Liver (tissue), 9 donors: ENCODE results near the gene RPS6KA3. TPM values are rescaled to one million over a fixed set of nuclear protein-coding genes. Genes with fewer than 3 reads are reported as not detected.

ENCODE experiments used
- DNase-seq: peaks from one replicate; pipeline ENCODE4 v3.0.0-alpha.2; 2017; ENCODE audit warnings: low spot score
- H3K27ac ChIP-seq, 2 donors: one replicate each; pipeline ENCODE4 v1.7.0; 2013; ENCODE audit warnings: inconsistent platforms in 2 of 2, low read length in 2 of 2, control low read depth in 1 of 2, low read depth in 1 of 2, mild to moderate bottlenecking in 1 of 2
- H3K27me3 ChIP-seq, 4 donors: one replicate each; pipeline versions ENCODE4 v1.6.1 to v1.7.0; 2013; ENCODE audit warnings: low read length in 3 of 4, inconsistent platforms in 1 of 4, mild to moderate bottlenecking in 1 of 4, moderate library complexity in 1 of 4; ENCODE audit not compliant: control insufficient read depth in 4 of 4, insufficient read depth in 4 of 4
- H3K36me3 ChIP-seq, 4 donors: one replicate each; pipeline versions ENCODE4 v1.6.1 to v1.7.0; 2013; ENCODE audit warnings: low read length in 3 of 4, mild to moderate bottlenecking in 3 of 4, low read depth in 1 of 4, moderate library complexity in 1 of 4; ENCODE audit not compliant: control insufficient read depth in 4 of 4, insufficient read depth in 3 of 4
- H3K4me1 ChIP-seq, 4 donors: one replicate each; pipeline versions ENCODE4 v1.6.1 to v1.7.0; 2013; ENCODE audit warnings: low read length in 3 of 4, mild to moderate bottlenecking in 3 of 4, moderate library complexity in 1 of 4; ENCODE audit not compliant: control insufficient read depth in 4 of 4, insufficient read depth in 4 of 4
- H3K4me3 ChIP-seq, 3 donors: one replicate each; pipeline versions ENCODE4 v1.6.1 to v1.7.0; 2013; ENCODE audit warnings: low read length in 3 of 3, control low read depth in 1 of 3, low read depth in 1 of 3, mild to moderate bottlenecking in 1 of 3
- H3K9ac ChIP-seq, 2 donors: one replicate each; pipeline ENCODE4 v1.7.0; 2013; ENCODE audit warnings: low read length in 2 of 2, mild to moderate bottlenecking in 2 of 2, moderate library complexity in 2 of 2, control low read depth in 1 of 2, low read depth in 1 of 2
- H3K9me3 ChIP-seq, 4 donors: one replicate each; pipeline versions ENCODE4 v1.6.1 to v1.7.0; 2013; ENCODE audit warnings: low read length in 3 of 4; ENCODE audit not compliant: control insufficient read depth in 4 of 4
- ATF3 ChIP-seq: IDR thresholded peaks from 2 replicates; pipeline ENCODE4 v1.6.1; 2016; ENCODE audit warnings: antibody characterized with exemption
- CTCF ChIP-seq: fragments of 150-350 bp; IDR thresholded peaks from 2 replicates; pipeline ENCODE4 v1.5.1; 2017; ENCODE audit warnings: improper control_type of control experiment, low read depth, low read length; ENCODE audit not compliant: missing input control
- EGR1 ChIP-seq, 2 donors: IDR thresholded peaks; 2 replicates each; pipeline ENCODE4 v1.6.1; 2016 to 2018; ENCODE audit warnings: antibody characterized with exemption in 2 of 2, low read depth in 2 of 2
- FOXA1 ChIP-seq: IDR thresholded peaks from 2 replicates; pipeline ENCODE4 v1.6.1; 2016; ENCODE audit warnings: antibody characterized with exemption
- FOXA2 ChIP-seq: IDR thresholded peaks from 2 replicates; pipeline ENCODE4 v1.6.1; 2016; ENCODE audit warnings: antibody characterized with exemption
- GABPA ChIP-seq, 2 donors: IDR thresholded peaks in 1 of 2; conservative IDR thresholded peaks in 1 of 2; 2 replicates each; pipeline ENCODE4 v1.6.1; 2016; ENCODE audit warnings: antibody characterized with exemption in 2 of 2, mild to moderate bottlenecking in 1 of 2, moderate library complexity in 1 of 2
- HNF4A ChIP-seq, 2 donors: conservative IDR thresholded peaks; 2 replicates each; pipeline ENCODE4 v1.6.1; 2016; ENCODE audit warnings: antibody characterized with exemption in 2 of 2, mild to moderate bottlenecking in 2 of 2
- HNF4G ChIP-seq: IDR thresholded peaks from 2 replicates; pipeline ENCODE4 v1.6.1; 2016; ENCODE audit warnings: antibody characterized with exemption
- JUND ChIP-seq, 2 donors: IDR thresholded peaks; 2 replicates each; pipeline ENCODE4 v1.6.1; 2016; ENCODE audit warnings: antibody characterized with exemption in 2 of 2
- MAX ChIP-seq: IDR thresholded peaks from 2 replicates; pipeline ENCODE4 v1.6.1; 2016; ENCODE audit warnings: antibody characterized with exemption
- NR2F2 ChIP-seq: IDR thresholded peaks from 2 replicates; pipeline ENCODE4 v1.6.1; 2016; ENCODE audit warnings: antibody characterized with exemption
- RAD21 ChIP-seq, 2 donors: IDR thresholded peaks; 2 replicates each; pipeline ENCODE4 v1.6.1; 2016; ENCODE audit warnings: antibody characterized with exemption in 2 of 2, mild to moderate bottlenecking in 2 of 2
- REST ChIP-seq: IDR thresholded peaks from 2 replicates; pipeline ENCODE4 v1.6.1; 2016; ENCODE audit warnings: antibody characterized with exemption, mild to moderate bottlenecking
- RXRA ChIP-seq, 2 donors: IDR thresholded peaks; 2 replicates each; pipeline ENCODE4 v1.6.1; 2017 to 2018; ENCODE audit warnings: antibody characterized with exemption in 2 of 2, mild to moderate bottlenecking in 1 of 2
- SP1 ChIP-seq: IDR thresholded peaks from 2 replicates; pipeline ENCODE4 v1.6.1; 2018; ENCODE audit warnings: antibody characterized with exemption, mild to moderate bottlenecking
- TAF1 ChIP-seq: conservative IDR thresholded peaks from 2 replicates; pipeline ENCODE4 v1.6.1; 2016; ENCODE audit warnings: antibody characterized with exemption, mild to moderate bottlenecking
- YY1 ChIP-seq: IDR thresholded peaks from 2 replicates; pipeline ENCODE4 v1.6.1; 2016; ENCODE audit warnings: antibody characterized with exemption, mild to moderate bottlenecking
- ZBTB33 ChIP-seq: IDR thresholded peaks from 2 replicates; pipeline ENCODE4 v1.6.1; 2016; ENCODE audit warnings: antibody characterized with exemption
- polyA plus RNA-seq, 2 donors: library from polyadenylated mRNA; stranded (reverse) in 1 of 2; unstranded in 1 of 2; fragments of 200-250 nt in 1 of 2; fragments of >200 nt in 1 of 2; fragmentation: Nextera tagmentation in 1 of 2; extraction: Ambion mirVana in 1 of 2; gene quantifications; one replicate each; pipeline versions ENCODE4 v1.2.1 to v1.2.3, GENCODE V29; 2013 to 2015
- total RNA-seq, 2 donors: library from RNA; depleted of rRNA; stranded (reverse); fragments of >200 nt; gene quantifications; one replicate each; pipeline ENCODE4 v1.2.3, GENCODE V29; 2014
- donor health status: healthy.
- donor health status: healthy.
- donor health status: healthy.
- donor health status: healthy.
- donor health status: healthy.

The RPS6KA3 gene
- total and polyA plus RNA-seq, 4 donors: 11.1 to 69.7 (median 38.8) TPM

GRCh38 chrX:20189171-20189570 is 77.5 kb downstream of the RPS6KA3 start:
- TF ChIP-seq FOXA1: no peak
- no peak for TF ChIP-seq CTCF
- no peak for TF ChIP-seq EGR1 (IDR thresholded peaks at IDR 0.05; ENCODE audit: low read depth in 2 of 2)
- TF ChIP-seq HNF4G: no peak
- no peak for TF ChIP-seq HNF4A (conservative IDR thresholded peaks at IDR 0.05)
- no peak for TF ChIP-seq MAX
- TF ChIP-seq GABPA (IDR thresholded peaks at IDR 0.05 in 1 of 2, conservative IDR thresholded peaks at IDR 0.05 in 1 of 2): no peak
- no peak for TF ChIP-seq RXRA (IDR thresholded peaks at IDR 0.05)
- no peak for TF ChIP-seq TAF1
- TF ChIP-seq NR2F2: no peak
- no peak for TF ChIP-seq ZBTB33
- no peak for TF ChIP-seq YY1
- TF ChIP-seq RAD21 (IDR thresholded peaks at IDR 0.05): no peak
- no peak for TF ChIP-seq SP1
- TF ChIP-seq JUND (IDR thresholded peaks at IDR 0.05): no peak
- no peak for TF ChIP-seq ATF3
- TF ChIP-seq REST: no peak
- no peak for TF ChIP-seq FOXA2

More at GRCh38 chrX:20189171-20189570, 77.5 kb downstream of the RPS6KA3 start:
- no peaks in the 10 kb centered on the region for H3K27me3 ChIP-seq
- H3K4me3 ChIP-seq: no peak overlapping the region
- no peak for DNase-seq
- no peak overlapping the region for H3K9ac ChIP-seq
- no peaks in the 10 kb centered on the region for H3K4me1 ChIP-seq
- no peaks in the 10 kb centered on the region for H3K9me3 ChIP-seq
- peaks cover 2 to 10% (median 5%) of the 10 kb centered on the region in 4 donors for H3K36me3 ChIP-seq
- H3K27ac ChIP-seq: no peak overlapping the region
